ENCODE results near the gene IFT25.

GRCh38 chr1:53956308-53957168 is 11.0 kb upstream of the IFT25 start:
- TF ChIP-seq ZC3H4 (CRISPR knock-in tag; IDR thresholded peaks at IDR 0.05; ENCODE audit: borderline replicate concordance) (no peak), POLR2AphosphoS5 (IDR thresholded peaks at IDR 0.05; ENCODE audit: low read depth, low read length) (no peak)

Data from HepG2 (cell line).